ENCODE results near the gene TRPM1.

The TRPM1 gene

GRCh38 chr15:30978328-30978727 lies 123.2 kb downstream of the TRPM1 start:
- DNase-seq (ENCODE audit: low read depth, low spot score): no peak

GRCh38 chr15:30974112-30974511 lies 127.4 kb downstream of the TRPM1 start:
- DNase-seq (ENCODE audit: low read depth, low spot score): no peak

- DNase-seq (ENCODE audit: low read depth, low spot score): no peak
Observed at GRCh38 chr15:30973379-30973778, 128.1 kb downstream of the TRPM1 start.

GRCh38 chr15:30969724-30970123 lies 131.8 kb downstream of the TRPM1 start:
- DNase-seq (ENCODE audit: low read depth, low spot score): no peak

- no peak for DNase-seq (ENCODE audit: low read depth, low spot score)
Observed at GRCh38 chr15:30963681-30964080, 137.8 kb downstream of the TRPM1 start.

- no peak for DNase-seq (ENCODE audit: low read depth, low spot score)
Observed at GRCh38 chr15:30962659-30963058, 138.9 kb downstream of the TRPM1 start.

GRCh38 chr15:30962079-30962478 lies 139.4 kb downstream of the TRPM1 start:
- no peak for DNase-seq (ENCODE audit: low read depth, low spot score)

- DNase-seq (ENCODE audit: low read depth, low spot score): no peak
Observed at GRCh38 chr15:30958219-30958618, 143.3 kb downstream of the TRPM1 start.

GRCh38 chr15:30956216-30957124 lies 145.1 kb downstream of the TRPM1 start:
- no peak for DNase-seq (ENCODE audit: low read depth, low spot score)

- no peak for DNase-seq (ENCODE audit: low read depth, low spot score)
Observed at GRCh38 chr15:30954674-30955073, 146.9 kb downstream of the TRPM1 start.

GRCh38 chr15:30953731-30954378 lies 147.7 kb downstream of the TRPM1 start:
- peak; percentile 54 for DNase-seq (ENCODE audit: low read depth, low spot score)

- no peak for DNase-seq (ENCODE audit: low read depth, low spot score)
Observed at GRCh38 chr15:30953183-30953582, 148.3 kb downstream of the TRPM1 start.

Measured in ELF-1 (cell line).